K562 (cell line): ENCODE measurements around the gene CABP7. TPM values are rescaled to one million over a fixed set of nuclear protein-coding genes. Genes with fewer than 3 reads are reported as not detected.

Experiments
- ATAC-seq: fragments of 200-7000 bp; cut with Tn5 transposase; 3 replicates; pipeline ENCODE4 v1.9.1; 2020; ENCODE audit warnings: moderate library complexity
- BruUV-seq: library from RNA; stranded (reverse); fragments of 400-500 nt; replicated peaks from 2 replicates; lab custom pipeline; 2021; lab: Mats Ljungman, UMichigan
- CTCF ChIA-PET: fragments of 300-600 bp; formaldehyde crosslinking; extraction: SDS; loops from one replicate; lab custom pipeline; 2021; ENCODE audit warnings: low intra/inter-chr PET ratio; lab: Yijun Ruan, JAX
- POLR2A ChIA-PET: fragments of 300-600, 350-650 bp; sonication (Branson Sonifier 250); formaldehyde crosslinking; extraction: SDS; loops from one replicate; lab custom pipeline; 2021; ENCODE audit warnings: antibody characterized with exemption, inconsistent platforms; lab: Yijun Ruan, JAX
- DNase-seq, 4 experiments: peaks; one replicate each; pipeline versions ENCODE4 v3.0.0 to v3.0.0-alpha.2; 2011 to 2018; ENCODE audit warnings: low spot score in 3 of 4, mixed read lengths in 3 of 4; ENCODE audit errors: extremely low read depth in 1 of 4
- FAIRE-seq: peaks from 2 replicates; lab custom pipeline; 2011; peaks lifted over from hg19 to GRCh38; lab: Jason Lieb, UNC
- H2AFZ ChIP-seq: 2 replicates; pipeline ENCODE4 v1.6.0; 2011; ENCODE audit warnings: low read depth, low read length, control low read depth, inconsistent platforms
- H3K27ac ChIP-seq: fragments of 200-600 bp; 3 replicates; pipeline ENCODE4 v1.8.0; 2011; ENCODE audit warnings: low read depth, mild to moderate bottlenecking, control low read depth, inconsistent platforms, low read length, moderate library complexity, mixed read lengths; ENCODE audit errors: extremely low read depth
- H3K27me3 ChIP-seq, 2 experiments: fragments of 300-600 bp in 1 of 2; 2 replicates in 1 of 2; 3 replicates in 1 of 2; pipeline versions ENCODE4 v1.6.0 to v1.8.0; 2011; ENCODE audit warnings: inconsistent platforms in 2 of 2, low read length in 2 of 2, mild to moderate bottlenecking in 1 of 2, mixed read lengths in 1 of 2, moderate library complexity in 1 of 2; ENCODE audit not compliant: control insufficient read depth in 2 of 2, insufficient read depth in 2 of 2
- H3K36me3 ChIP-seq: fragments of 300-600 bp; 3 replicates; pipeline ENCODE4 v1.8.0; 2011; ENCODE audit warnings: mild to moderate bottlenecking, low read length, inconsistent platforms; ENCODE audit not compliant: control insufficient read depth, insufficient read depth
- H3K4me1 ChIP-seq, 2 experiments: fragments of 200-600 bp in 1 of 2; replicated peaks in 1 of 2; 2 replicates in 1 of 2; 3 replicates in 1 of 2; pipeline versions ENCODE4 v1.5.1 to v1.8.0; 2011; ENCODE audit warnings: inconsistent platforms in 2 of 2, low read length in 2 of 2, mild to moderate bottlenecking in 1 of 2, mixed read lengths in 1 of 2, moderate library complexity in 1 of 2; ENCODE audit not compliant: control insufficient read depth in 2 of 2, insufficient read depth in 2 of 2
- H3K4me2 ChIP-seq: 2 replicates; pipeline ENCODE4 v1.6.1; 2011; ENCODE audit warnings: low read length, control low read depth, inconsistent platforms, mixed read lengths; ENCODE audit not compliant: insufficient read depth
- H3K4me3 ChIP-seq: fragments of 200-600 bp; sonication (generic), shearing (Covaris generic); 2 replicates; pipeline ENCODE4 v1.5.1; 2016; ENCODE audit warnings: control low read depth, inconsistent platforms
- H3K79me2 ChIP-seq: fragments of 200-600 bp; 3 replicates; pipeline ENCODE4 v1.8.0; 2011; ENCODE audit warnings: low read length, inconsistent platforms; ENCODE audit not compliant: control insufficient read depth, insufficient read depth
- H3K9ac ChIP-seq, 2 experiments: 2 replicates each; pipeline versions ENCODE4 v1.6.0 to v1.6.1; 2011; ENCODE audit warnings: low read depth in 2 of 2, low read length in 2 of 2, control low read depth in 1 of 2, inconsistent platforms in 1 of 2, mild to moderate bottlenecking in 1 of 2, mixed read lengths in 1 of 2; ENCODE audit not compliant: insufficient read depth in 1 of 2
- H3K9me1 ChIP-seq: one replicate; pipeline ENCODE4 v1.6.0; 2011; ENCODE audit warnings: inconsistent platforms, mild to moderate bottlenecking, low read length, moderate library complexity; ENCODE audit not compliant: control insufficient read depth, insufficient read depth
- H3K9me3 ChIP-seq: replicated peaks from 2 replicates; pipeline ENCODE4 v1.5.1; 2011; ENCODE audit warnings: low read depth, low read length, inconsistent platforms; ENCODE audit not compliant: control insufficient read depth, insufficient read depth
- H4K20me1 ChIP-seq: replicated peaks from 2 replicates; pipeline ENCODE4 v1.6.1; 2011; ENCODE audit warnings: low read length, inconsistent platforms, mixed read lengths; ENCODE audit not compliant: control insufficient read depth, insufficient read depth
- EP300 ChIP-seq: IDR thresholded peaks from 2 replicates; pipeline ENCODE4 v1.6.1; 2012; ENCODE audit warnings: low read length, improper control_type of control experiment
- HSF4 ChIP-seq: fragments of 250-450 bp; sonication (Bioruptor Pico); IDR thresholded peaks from 2 replicates; pipeline ENCODE4 v2.1.2; 2022; ENCODE audit warnings: mild to moderate bottlenecking, moderate library complexity, borderline replicate concordance
- NR3C1 ChIP-seq: sonication (generic); formaldehyde crosslinking; IDR thresholded peaks from 2 replicates; pipeline ENCODE4 v1.8.1; 2022; ENCODE audit warnings: missing genetic modification reagents
- ZNF764 ChIP-seq: fragments of 250-450 bp; sonication (Bioruptor Pico); IDR thresholded peaks from 2 replicates; pipeline ENCODE4 v1.4.0; 2020; ENCODE audit warnings: low read depth, mild to moderate bottlenecking, moderate library complexity
- WGBS: fragments of 100-300 bp; shearing (Covaris generic); methylation state at CpG from one replicate; pipeline ENCODE4 v1.1.6; 2016; ENCODE audit warnings: low coverage, mixed read lengths; ENCODE audit not compliant: insufficient coverage; ENCODE audit errors: missing lambda C conversion rate; 5-methylcytosine and 5-hydroxymethylcytosine counted together
- in situ Hi-C: fragments of 300-500 bp; cut with MboI; formaldehyde crosslinking; loops from 4 replicates; pipeline ENCODE4 v1.15.0; 2018; ENCODE audit warnings: inconsistent platforms, mixed read lengths
- intact Hi-C: fragments of 100-400 bp; cut with micrococcal nuclease; formaldehyde crosslinking; loops from 2 replicates; pipeline ENCODE4 v1.14.2; 2022
- polyA plus RNA-seq, 8 experiments: library from polyadenylated mRNA; depleted of rRNA in 4 of 8; stranded (reverse) in 5 of 8; unstranded in 3 of 8; fragments of >200 nt; fragmentation: Nextera tagmentation in 2 of 8; fragmentation: Illumina TruSeq in 1 of 8; extraction: Ambion mirVana in 2 of 8; extraction: Trizol in 1 of 8; gene quantifications; 2 replicates each; pipeline versions ENCODE4 v1.2.1 to v1.2.3, GENCODE V29; 2011 to 2014; ENCODE audit warnings: inconsistent platforms in 1 of 8, missing spikeins in 1 of 8
- total RNA-seq, 7 experiments: library from RNA; depleted of rRNA in 6 of 7; stranded (reverse); fragments of >200 nt in 6 of 7; fragmentation: Illumina TruSeq in 2 of 7; extraction: Trizol in 2 of 7; gene quantifications; 2 replicates each; pipeline versions ENCODE4 v1.2.1 to v1.2.3, GENCODE V29; 2011 to 2021; ENCODE audit warnings: low replicate concordance in 1 of 7

CABP7 gene
- total and polyA plus RNA-seq, 9 of the 15 experiments (the other 6 are each of a cell fraction or from before 2014, with no cell fraction given) = not detected

- ATAC-seq = no peak
- peaks cover 0 to 18% of the 10 kb centered on the region in 2 experiments; a peak in 2 of 5 replicates for H3K4me1 ChIP-seq
- in situ Hi-C loops (loop anchor here (25.0 kb wide), 1 partner anchor 397 kb away; the partner anchor contains the start of gene HORMAD2), intact Hi-C loops (no loop called here)
- no peaks in the 10 kb centered on the region for H3K79me2 ChIP-seq
- no peaks in the 10 kb centered on the region for H4K20me1 ChIP-seq
- no peak overlapping the region for H3K4me3 ChIP-seq
- TF ChIP-seq ZNF764 (CRISPR knock-in tag) = no peak
- no peak for DNase-seq
- no peak overlapping the region for H3K27ac ChIP-seq
- peaks cover 2% of the 10 kb centered on the region for H3K9me1 ChIP-seq
- H3K27me3 ChIP-seq = no peaks in the 10 kb centered on the region
- no peak overlapping the region for H2AFZ ChIP-seq
- no peaks in the 10 kb centered on the region for H3K9me3 ChIP-seq
- WGBS = 86% methylated on average over 5 of the region's 9 CpGs
- no peak for FAIRE-seq
- ChIA-PET POLR2A (interaction anchor here (1.1 to 1.3 kb wide), 2 partner anchors 11 to 17 kb away, joined by 5 to 6 read pairs; no protein-coding TSS in a partner anchor), CTCF (interaction anchor here (1.6 to 3.0 kb wide), 2 partner anchors 315 to 398 kb away, joined by 9 to 29 read pairs; no protein-coding TSS in a partner anchor)
- no peak overlapping the region for H3K9ac ChIP-seq
- H3K36me3 ChIP-seq = peaks cover 32% of the 10 kb centered on the region; the same call in 1 of the 3 replicates
- no TSS peak for BruUV-seq
- H3K4me2 ChIP-seq = no peak overlapping the region
Observed at GRCh38 chr22:29690476-29690875, 29.3 kb upstream of the CABP7 start.

GRCh38 chr22:29691636-29692326 lies 28.0 kb upstream of the CABP7 start:
- POLR2A ChIA-PET = interaction anchor here (1.0 kb wide), 1 partner anchor 10 kb away, joined by 3 read pairs; no protein-coding TSS in a partner anchor
- Histone ChIP-seq H3K36me3 (peaks cover 31% of the 10 kb centered on the region; the same call in 1 of the 3 replicates), H3K9me1 (peaks cover 2% of the 10 kb centered on the region), H2AFZ (no peak overlapping the region), H3K27me3 (no peaks in the 10 kb centered on the region), H3K27ac (no peak overlapping the region), H3K4me1 (peaks cover 0 to 18% of the 10 kb centered on the region in 2 experiments; a peak in 2 of 5 replicates), H3K9me3 (no peaks in the 10 kb centered on the region), H3K9ac (peak overlapping the region in 1 of 2 experiments; percentile 64; a peak in 1 of 4 replicates), H3K4me2 (no peak overlapping the region), H3K4me3 (no peak overlapping the region), H3K79me2 (no peaks in the 10 kb centered on the region), H4K20me1 (no peaks in the 10 kb centered on the region)
- FAIRE-seq (no peak), DNase-seq (peak in 1 of 4 experiments; percentile 8), ATAC-seq (no peak)
- in situ Hi-C loops = loop anchor here (25.0 kb wide), 1 partner anchor 396 kb away; the partner anchor contains the start of gene HORMAD2
- 73% methylated on average over 11 of the region's 13 CpGs for WGBS
- CTCF ChIA-PET = interaction anchor here (3.0 kb wide), 1 partner anchor 397 kb away, joined by 29 read pairs; no protein-coding TSS in a partner anchor
- BruUV-seq = no TSS peak
- intact Hi-C loops = no loop called here
- TF ChIP-seq HSF4 (CRISPR knock-in tag) (no peak), EP300 (no peak), NR3C1 (CRISPR knock-in tag) (no peak)
